Stimulated activated CD8-positive, alpha-beta memory T cell treated with anti-CD3 and anti-CD28 coated beads, Interleukin-4, amount 100 ng/mL, for 1 hour (primary cell): Measurements from ENCODE around the gene NANOS2.
"Not testable (repeated sequence)": the region's sequence is repeated elsewhere in the genome, so short reads cannot be mapped to it uniquely, and the experiment has no call there.

Experiments
- DNase-seq, 2 donors: peaks; one replicate each; pipeline ENCODE4 v3.0.0-alpha.2; 2020; ENCODE audit warnings: low read depth in 2 of 2, low spot score in 1 of 2

The NANOS2 gene

GRCh38 chr19:45876411-45877197, 38.0 kb downstream of the NANOS2 start:
- DNase-seq: no peak

DNA sequence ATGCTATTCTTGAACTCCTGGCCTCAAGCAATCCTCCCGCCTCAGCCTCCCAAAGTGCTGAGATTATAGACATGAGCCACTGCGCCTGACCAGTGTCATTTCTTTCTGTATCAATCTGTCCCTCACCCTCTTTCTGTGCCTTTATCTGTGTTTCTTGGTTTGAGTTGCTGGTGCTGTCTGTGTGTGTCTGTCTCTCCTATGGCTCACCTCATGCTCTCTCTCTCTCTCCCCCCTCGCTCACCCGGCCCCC, 38.5 kb downstream of the NANOS2 start:
- DNase-seq: no peak

DNA sequence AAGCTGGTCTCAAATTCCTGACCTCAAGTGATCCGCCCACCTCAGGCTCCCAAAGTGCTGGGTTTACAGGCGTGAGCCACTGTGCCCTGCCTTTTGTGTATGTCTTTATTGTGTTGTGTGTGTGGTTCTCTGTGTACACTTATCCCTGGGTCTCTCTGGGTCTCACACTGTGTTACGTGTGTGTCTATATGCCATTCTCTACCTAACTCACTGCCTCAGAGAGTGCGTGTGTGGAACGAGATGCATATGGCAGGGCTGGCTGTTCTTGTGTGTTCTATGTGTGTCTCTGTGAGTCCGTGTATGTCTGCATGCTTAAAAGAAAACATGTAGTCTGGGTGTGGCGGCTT, 40.0 kb downstream of the NANOS2 start:
- no peak for DNase-seq

DNA sequence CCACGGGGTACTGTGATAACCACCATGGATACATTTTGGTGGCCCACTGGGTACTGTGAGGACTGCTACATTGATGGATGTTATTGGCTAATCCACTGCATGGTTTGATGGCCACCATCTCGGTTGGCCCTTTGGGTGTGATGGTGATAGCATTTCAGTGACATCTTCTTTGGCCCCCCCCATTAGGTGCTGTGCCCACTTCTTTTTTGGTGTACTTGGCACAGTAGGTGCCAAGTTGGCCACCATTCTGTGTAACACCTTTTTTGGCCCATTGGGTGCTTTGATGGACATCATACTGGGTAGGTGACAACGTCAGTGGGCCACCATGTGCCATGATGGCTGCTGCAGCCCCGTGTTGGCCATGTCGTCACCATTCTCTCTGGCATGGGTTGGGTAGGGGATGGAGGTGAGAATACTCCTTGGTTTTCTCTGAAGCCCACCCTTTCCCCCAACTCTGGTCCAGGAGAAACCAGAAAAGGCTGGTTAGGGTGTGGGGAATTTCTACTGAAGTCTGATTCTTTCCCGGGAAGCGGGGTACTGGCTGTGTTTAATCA, 41.3 kb downstream of the NANOS2 start:
- no peak for DNase-seq

GRCh38 chr19:45872095-45872919, 42.3 kb downstream of the NANOS2 start:
- DNase-seq: no peak

- no peak for DNase-seq
These were observed 43.8 kb downstream of the NANOS2 start for GRCh38 chr19:45870798-45871197.

- DNase-seq: not testable (repeated sequence)
These were observed 47.3 kb downstream of the NANOS2 start for GRCh38 chr19:45867241-45867640.

- DNase-seq: no peak
These were observed 48.0 kb downstream of the NANOS2 start for GRCh38 chr19:45866400-45867176.

DNA sequence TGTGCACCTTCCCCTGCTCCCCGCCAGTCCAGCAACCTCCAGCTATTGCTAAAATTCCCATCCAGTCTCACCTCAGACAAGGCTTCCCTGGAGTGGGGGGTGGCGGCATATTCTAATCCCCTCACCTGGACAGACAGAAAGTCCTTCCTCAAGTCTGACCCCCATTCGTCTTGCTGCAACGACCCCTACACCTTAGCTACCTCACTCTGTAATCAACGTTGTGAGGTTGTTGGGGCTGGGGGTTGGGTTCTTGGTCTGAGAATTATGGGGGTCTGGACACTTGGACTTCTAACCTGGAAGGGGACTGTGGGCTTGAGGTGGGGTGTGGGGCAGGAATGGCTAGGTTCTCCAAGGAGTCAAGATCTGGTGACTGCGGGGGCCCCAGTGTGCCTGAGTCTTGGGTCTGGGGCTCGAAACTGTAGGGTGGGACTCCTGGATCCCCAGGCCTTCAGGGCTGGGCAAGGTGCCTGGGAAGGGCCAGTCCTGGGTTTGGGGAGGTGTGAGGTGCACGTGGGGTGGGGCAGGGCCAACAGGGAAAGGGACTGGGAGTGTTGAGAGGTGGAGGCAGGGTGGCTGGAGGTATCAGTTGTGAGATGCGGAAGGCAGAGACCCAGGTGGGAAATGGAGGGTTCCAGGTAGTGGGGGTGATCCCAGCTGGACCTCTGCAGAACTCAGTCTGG, 49.2 kb downstream of the NANOS2 start:
- DNase-seq: no peak

DNA sequence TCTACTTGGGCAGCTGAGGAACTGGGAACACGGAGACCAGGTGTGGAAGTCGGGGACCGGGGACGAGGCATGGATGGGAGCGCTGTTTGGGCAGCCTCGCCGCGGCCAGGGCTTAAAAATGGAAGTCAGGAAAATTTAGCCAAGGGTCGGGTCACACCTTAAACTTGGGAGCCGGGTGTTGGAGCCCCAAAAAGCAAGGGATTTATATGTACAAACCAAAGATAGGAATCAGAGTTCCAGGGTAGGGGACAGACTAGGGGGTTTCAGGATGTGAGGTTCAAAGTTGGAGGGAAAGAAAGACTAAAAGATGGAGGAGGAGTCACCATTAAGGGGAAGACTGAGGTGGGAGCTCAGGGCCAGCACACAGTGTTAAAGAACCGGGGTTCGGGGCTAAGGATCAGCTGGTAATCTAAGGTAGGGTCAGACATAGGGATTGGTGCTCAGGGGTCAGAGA, 49.9 kb downstream of the NANOS2 start:
- DNase-seq: no peak

DNA sequence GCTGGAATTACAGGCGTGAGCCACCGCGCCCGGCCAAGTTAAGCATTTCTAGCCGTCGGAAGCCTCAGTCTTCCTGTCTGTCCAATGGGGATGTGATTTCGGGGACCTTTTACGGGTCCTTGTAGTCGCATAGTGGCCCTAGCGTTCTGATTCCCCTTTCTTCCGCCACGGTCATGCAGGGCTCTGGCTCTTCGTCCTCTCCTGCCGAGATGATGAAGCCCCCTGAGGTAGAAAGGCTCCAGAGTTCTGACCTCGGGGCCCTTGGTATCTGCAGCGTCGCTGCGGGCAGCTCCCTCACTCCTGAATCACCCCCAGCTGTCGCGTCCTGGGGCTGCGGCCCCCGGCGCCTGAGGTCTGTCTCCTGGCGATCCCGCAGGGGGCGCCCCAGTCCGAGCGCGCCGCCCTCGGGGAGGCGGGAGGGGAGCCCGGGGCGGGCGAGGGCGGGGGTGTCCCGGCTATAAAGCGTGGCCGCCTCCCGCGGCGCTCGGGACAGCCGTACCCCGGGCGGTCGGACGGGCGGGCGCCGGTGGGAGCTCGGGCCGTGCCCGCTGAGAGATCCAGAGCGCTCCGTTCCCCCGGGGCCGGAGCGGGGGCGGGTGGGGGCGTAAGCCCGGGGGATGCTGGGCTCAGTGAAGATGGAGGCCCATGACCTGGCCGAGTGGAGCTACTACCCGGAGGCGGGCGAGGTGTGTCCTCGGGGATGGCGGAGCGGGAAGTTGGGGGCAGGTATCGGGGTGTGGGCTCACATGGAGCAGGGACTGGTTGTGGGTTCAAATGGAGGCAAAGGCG, 50.5 kb downstream of the NANOS2 start, which contains the start of gene FOXA3:
Gene FOXA3, plus strand, starts transcription at position 487 of the 789 bp plus-strand sequence. Its CDS starts 131 bp downstream, at position 618.
- no peak for DNase-seq

DNA sequence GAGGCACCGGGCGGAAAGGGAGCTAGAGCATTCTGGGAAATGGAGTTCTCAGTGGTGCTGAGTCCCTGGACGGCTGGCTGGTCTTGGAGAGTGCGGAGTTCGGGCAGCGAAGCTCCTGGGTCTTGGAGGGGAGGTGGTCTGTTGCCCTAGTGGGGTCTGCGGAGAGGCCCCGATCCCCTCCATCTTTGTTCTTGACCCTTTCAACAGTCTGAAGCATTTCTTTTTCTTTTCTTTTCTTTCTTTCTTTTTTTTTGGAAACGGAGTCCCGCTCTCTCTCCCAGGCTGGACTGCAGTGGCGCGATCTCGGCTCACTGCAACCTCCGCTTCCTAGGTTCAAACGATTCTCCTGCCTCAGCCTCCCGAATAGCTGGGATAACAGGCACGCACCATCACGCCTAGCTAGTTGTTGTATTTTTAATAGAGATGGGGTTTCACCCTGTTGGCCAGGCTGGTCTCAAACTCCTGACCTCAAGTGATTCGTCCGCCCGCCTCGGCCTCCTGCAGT, 51.2 kb downstream of the NANOS2 start:
- DNase-seq: no peak
